Loucy (cell line): ENCODE measurements around the gene DTNB.
"Not testable (repeated sequence)": the region's sequence is repeated elsewhere in the genome, so short reads cannot be mapped to it uniquely, and the experiment has no call there.

Experiments used
- H2AFZ ChIP-seq: fragments of 200-600 bp; sonication (generic); 2 replicates; pipeline ENCODE4 v1.6.0; 2016; ENCODE audit warnings: antibody characterized with exemption, mild to moderate bottlenecking, low read length, moderate library complexity
- H3F3A ChIP-seq: fragments of 200-600 bp; 2 replicates; pipeline ENCODE4 v1.6.0; 2016; ENCODE audit warnings: antibody characterized with exemption, low read depth, mild to moderate bottlenecking
- H3K27me3 ChIP-seq: fragments of 200-600 bp; sonication (generic); 2 replicates; pipeline ENCODE4 v1.6.1; 2014; ENCODE audit warnings: low read length, mild to moderate bottlenecking; ENCODE audit not compliant: insufficient read depth, poor library complexity, severe bottlenecking
- H3K36me3 ChIP-seq: fragments of 200-600 bp; sonication (generic); 2 replicates; pipeline ENCODE4 v1.6.1; 2016; ENCODE audit warnings: low read length; ENCODE audit not compliant: insufficient read depth
- H3K4me1 ChIP-seq: fragments of 200-600 bp; sonication (generic); 2 replicates; pipeline ENCODE4 v1.5.1; 2014; ENCODE audit warnings: low read length, mild to moderate bottlenecking; ENCODE audit not compliant: insufficient read depth, poor library complexity, severe bottlenecking
- H3K4me2 ChIP-seq: fragments of 200-600 bp; sonication (generic); 2 replicates; pipeline ENCODE4 v1.6.0; 2014; ENCODE audit warnings: antibody characterized with exemption, low read length, low read depth, mild to moderate bottlenecking; ENCODE audit not compliant: poor library complexity, severe bottlenecking
- H3K4me3 ChIP-seq: fragments of 200-600 bp; sonication (generic); 2 replicates; pipeline ENCODE4 v1.5.1; 2014; ENCODE audit warnings: low read length, mild to moderate bottlenecking, mixed read lengths; ENCODE audit not compliant: poor library complexity, severe bottlenecking
- H3K79me2 ChIP-seq: fragments of 200-600 bp; sonication (generic); 2 replicates; pipeline ENCODE4 v1.6.1; 2014; ENCODE audit warnings: low read length; ENCODE audit not compliant: insufficient read depth
- H3K9ac ChIP-seq: fragments of 200-600 bp; sonication (generic); 2 replicates; pipeline ENCODE4 v1.6.0; 2014; ENCODE audit warnings: mild to moderate bottlenecking, low read depth, low read length, moderate library complexity; ENCODE audit not compliant: poor library complexity, severe bottlenecking
- H3K9me2 ChIP-seq: fragments of 200-600 bp; sonication (generic); replicated peaks from 2 replicates; pipeline ENCODE4 v1.6.1; 2016; ENCODE audit warnings: low read depth, low read length, mixed read lengths
- H3K9me3 ChIP-seq: fragments of 200-600 bp; sonication (generic); 2 replicates; pipeline ENCODE4 v1.6.1; 2014; ENCODE audit warnings: mild to moderate bottlenecking, antibody characterized with exemption, low read length, low read depth; ENCODE audit not compliant: insufficient read depth
- H4K20me1 ChIP-seq: fragments of 200-600 bp; sonication (generic); 2 replicates; pipeline ENCODE4 v1.6.0; 2014; ENCODE audit warnings: antibody characterized with exemption, low read length, mild to moderate bottlenecking; ENCODE audit not compliant: insufficient read depth, poor library complexity, severe bottlenecking
- EZH2phosphoT487 ChIP-seq: fragments of 200-600 bp; IDR thresholded peaks from 2 replicates; pipeline ENCODE4 v1.6.1; 2018; ENCODE audit warnings: antibody characterized with exemption, mild to moderate bottlenecking, moderate library complexity, borderline replicate concordance
- TF ChIP-seq, protein P1 (sequence below): fragments of 200-600 bp; sonication (generic); conservative IDR thresholded peaks from 2 replicates; pipeline ENCODE4 v1.5.1; 2014; ENCODE audit warnings: mild to moderate bottlenecking, antibody characterized with exemption, low read length

Gene DTNB

DNA sequence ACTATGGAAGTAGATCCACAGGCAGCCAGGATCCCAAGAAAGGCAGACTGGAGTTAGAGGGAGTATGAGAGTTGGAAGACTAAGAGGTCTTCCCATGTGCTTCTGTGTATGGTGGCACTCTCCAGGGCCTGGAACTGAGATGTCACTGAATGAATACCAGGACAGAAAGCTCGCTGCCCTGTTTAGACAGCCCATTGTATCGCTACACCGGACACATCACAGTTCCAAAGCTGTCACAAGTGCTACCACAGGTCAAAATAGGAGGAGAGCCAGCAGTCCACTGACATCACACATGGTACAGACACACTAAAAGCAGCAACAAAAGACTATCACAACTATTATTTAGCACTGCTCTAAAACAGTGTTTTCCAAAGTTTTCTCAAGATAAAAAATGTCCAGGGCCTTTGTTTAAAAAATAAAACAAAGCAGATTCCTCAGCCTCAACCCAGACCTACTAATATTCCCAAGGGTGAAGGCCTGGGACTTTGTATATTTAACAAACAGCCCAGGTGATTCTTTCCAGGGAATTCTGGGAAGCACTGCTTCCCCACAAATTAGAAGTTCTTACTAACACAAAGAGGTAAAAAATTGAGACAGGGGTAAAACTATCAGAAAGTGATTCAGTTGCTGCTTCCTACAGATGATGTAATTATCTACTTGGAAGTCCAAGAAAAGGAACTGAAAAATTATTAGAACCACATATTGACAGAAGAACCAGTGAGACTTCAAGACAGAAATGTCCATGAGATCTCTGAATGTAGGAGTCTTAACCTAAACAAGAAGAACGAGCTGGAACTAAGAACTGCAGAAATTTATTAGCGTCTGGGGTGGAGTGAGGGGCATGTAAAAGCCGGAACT, 116.0 kb downstream of the DTNB start:
- Histone ChIP-seq H2AFZ (0 out of 2 replicates have a peak overlapping the region, but pooled peaks have one; percentile 53), H3K9ac (peak overlapping the region; percentile 54), H3F3A (peaks cover 4% of the 10 kb centered on the region), H3K4me3 (peak overlapping the region; percentile 50), H3K9me3 (no peaks in the 10 kb centered on the region), H3K4me2 (peak overlapping the region; percentile 71), H3K36me3 (no peaks in the 10 kb centered on the region), H3K4me1 (peaks cover 32% of the 10 kb centered on the region), H3K79me2 (no peaks in the 10 kb centered on the region), H3K27me3 (no peaks in the 10 kb centered on the region), H3K9me2 (no peaks in the 10 kb centered on the region), H4K20me1 (no peaks in the 10 kb centered on the region)
- no peak for TF ChIP-seq EZH2phosphoT487
- TF ChIP-seq, protein P1, sequence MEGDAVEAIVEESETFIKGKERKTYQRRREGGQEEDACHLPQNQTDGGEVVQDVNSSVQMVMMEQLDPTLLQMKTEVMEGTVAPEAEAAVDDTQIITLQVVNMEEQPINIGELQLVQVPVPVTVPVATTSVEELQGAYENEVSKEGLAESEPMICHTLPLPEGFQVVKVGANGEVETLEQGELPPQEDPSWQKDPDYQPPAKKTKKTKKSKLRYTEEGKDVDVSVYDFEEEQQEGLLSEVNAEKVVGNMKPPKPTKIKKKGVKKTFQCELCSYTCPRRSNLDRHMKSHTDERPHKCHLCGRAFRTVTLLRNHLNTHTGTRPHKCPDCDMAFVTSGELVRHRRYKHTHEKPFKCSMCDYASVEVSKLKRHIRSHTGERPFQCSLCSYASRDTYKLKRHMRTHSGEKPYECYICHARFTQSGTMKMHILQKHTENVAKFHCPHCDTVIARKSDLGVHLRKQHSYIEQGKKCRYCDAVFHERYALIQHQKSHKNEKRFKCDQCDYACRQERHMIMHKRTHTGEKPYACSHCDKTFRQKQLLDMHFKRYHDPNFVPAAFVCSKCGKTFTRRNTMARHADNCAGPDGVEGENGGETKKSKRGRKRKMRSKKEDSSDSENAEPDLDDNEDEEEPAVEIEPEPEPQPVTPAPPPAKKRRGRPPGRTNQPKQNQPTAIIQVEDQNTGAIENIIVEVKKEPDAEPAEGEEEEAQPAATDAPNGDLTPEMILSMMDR = no peak

DNA sequence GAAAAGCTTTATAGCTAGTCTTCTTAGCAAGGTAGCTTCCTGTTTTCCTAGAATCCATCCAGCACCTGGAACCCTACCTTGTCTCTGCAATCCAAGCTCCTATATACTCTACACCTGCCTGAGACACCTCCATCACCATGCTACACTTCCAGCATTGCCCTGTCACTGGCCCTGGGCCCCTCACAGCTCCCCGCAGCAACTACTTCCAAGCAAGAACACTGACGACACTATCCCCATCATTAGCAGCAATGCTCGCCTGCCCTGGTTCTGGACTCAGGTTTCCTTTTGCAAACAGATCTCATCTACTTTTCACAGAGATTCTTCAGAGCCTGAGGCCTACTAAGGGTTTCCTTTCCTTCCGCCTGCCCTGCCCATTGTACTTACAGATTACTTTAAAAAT, 121.1 kb downstream of the DTNB start:
- no peak for TF ChIP-seq EZH2phosphoT487
- TF ChIP-seq, protein P1 = no peak
- no peaks in the 10 kb centered on the region for H4K20me1 ChIP-seq
- H3K4me1 ChIP-seq = peaks cover 17% of the 10 kb centered on the region
- no peak overlapping the region for H3K9ac ChIP-seq
- no peak overlapping the region for H2AFZ ChIP-seq
- 0 out of 2 replicates have a peak, but pooled peaks cover 4% of the 10 kb centered on the region for H3F3A ChIP-seq
- no peaks in the 10 kb centered on the region for H3K79me2 ChIP-seq
- H3K4me2 ChIP-seq = no peak overlapping the region
- no peaks in the 10 kb centered on the region for H3K9me2 ChIP-seq
- H3K4me3 ChIP-seq = no peak overlapping the region
- H3K27me3 ChIP-seq = no peaks in the 10 kb centered on the region
- H3K9me3 ChIP-seq = no peaks in the 10 kb centered on the region
- no peaks in the 10 kb centered on the region for H3K36me3 ChIP-seq

DNA sequence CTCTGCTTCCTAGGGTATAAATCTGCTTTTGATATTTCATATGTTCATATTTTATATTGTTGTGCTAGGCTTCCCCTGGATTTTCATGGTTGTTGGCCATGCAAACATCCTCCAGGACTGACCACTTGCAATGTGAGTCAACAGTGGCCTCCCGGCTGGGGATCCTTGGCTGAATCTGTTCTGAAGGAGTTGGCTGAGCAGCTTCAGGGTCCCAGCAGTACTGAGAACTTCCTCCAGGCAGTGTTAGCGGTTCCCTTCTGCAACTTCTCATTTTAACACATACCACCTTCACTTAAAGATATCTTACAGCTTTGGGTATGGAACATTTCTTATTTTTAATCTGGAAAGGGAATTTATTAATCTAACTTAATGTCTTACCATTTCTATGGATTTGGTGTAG, 122.1 kb downstream of the DTNB start:
- Histone ChIP-seq H3K4me1 (peaks cover 12% of the 10 kb centered on the region), H3K79me2 (no peaks in the 10 kb centered on the region), H4K20me1 (no peaks in the 10 kb centered on the region), H3F3A (0 out of 2 replicates have a peak, but pooled peaks cover 4% of the 10 kb centered on the region), H3K9me2 (no peaks in the 10 kb centered on the region), H3K9me3 (no peaks in the 10 kb centered on the region), H3K9ac (no peak overlapping the region), H3K4me3 (no peak overlapping the region), H2AFZ (no peak overlapping the region), H3K27me3 (no peaks in the 10 kb centered on the region), H3K4me2 (no peak overlapping the region), H3K36me3 (no peaks in the 10 kb centered on the region)
- TF ChIP-seq, protein P1 = no peak
- no peak for TF ChIP-seq EZH2phosphoT487

DNA sequence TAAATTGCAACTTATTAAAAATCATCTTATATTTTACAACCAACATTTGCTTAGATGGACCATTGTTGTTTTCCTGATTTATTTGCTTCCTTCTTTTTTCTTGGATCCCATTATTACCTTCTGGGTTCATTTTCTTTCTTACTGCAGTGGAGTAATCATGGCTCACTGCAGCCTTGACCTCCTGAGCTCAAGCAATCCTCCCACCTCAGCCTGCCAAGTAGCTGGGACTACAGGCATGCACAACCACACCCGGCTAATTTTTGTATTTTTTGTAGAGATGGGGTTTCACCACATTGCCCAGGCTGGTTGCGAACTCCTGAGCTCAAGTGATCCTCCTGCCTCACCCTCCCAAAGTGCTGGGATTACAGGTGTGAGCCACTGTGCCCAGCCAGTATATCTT, 123.8 kb downstream of the DTNB start:
- peaks cover 12% of the 10 kb centered on the region for H3K4me1 ChIP-seq
- not testable (repeated sequence) for H3K79me2 ChIP-seq, H3K4me3 ChIP-seq, H3K36me3 ChIP-seq, H4K20me1 ChIP-seq, H3K9ac ChIP-seq, H3K9me2 ChIP-seq, H3K4me2 ChIP-seq, H3F3A ChIP-seq, H2AFZ ChIP-seq, H3K9me3 ChIP-seq, H3K27me3 ChIP-seq
